ENCODE data around the gene DLEU7.

DNA sequence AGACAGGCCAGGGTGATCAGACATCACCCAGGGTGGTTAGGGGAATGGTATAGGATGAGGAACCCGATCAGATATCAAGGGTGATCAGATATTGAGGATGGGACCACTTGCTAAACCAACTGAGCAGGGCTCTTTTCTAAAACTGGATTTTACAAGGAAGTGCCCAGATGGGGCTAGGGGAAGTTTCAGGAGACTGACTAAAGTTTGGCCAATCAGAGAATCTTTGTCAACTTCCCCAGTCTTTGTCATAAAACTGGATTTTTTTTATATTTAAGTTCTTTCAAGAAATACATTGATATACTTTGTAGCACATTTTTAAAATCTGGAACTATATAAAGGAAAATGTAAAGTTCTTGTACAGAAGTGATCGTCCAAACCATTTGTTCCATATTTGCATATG is 30.5 kb upstream of the DLEU7 start:
- TF ChIP-seq, protein P1, sequence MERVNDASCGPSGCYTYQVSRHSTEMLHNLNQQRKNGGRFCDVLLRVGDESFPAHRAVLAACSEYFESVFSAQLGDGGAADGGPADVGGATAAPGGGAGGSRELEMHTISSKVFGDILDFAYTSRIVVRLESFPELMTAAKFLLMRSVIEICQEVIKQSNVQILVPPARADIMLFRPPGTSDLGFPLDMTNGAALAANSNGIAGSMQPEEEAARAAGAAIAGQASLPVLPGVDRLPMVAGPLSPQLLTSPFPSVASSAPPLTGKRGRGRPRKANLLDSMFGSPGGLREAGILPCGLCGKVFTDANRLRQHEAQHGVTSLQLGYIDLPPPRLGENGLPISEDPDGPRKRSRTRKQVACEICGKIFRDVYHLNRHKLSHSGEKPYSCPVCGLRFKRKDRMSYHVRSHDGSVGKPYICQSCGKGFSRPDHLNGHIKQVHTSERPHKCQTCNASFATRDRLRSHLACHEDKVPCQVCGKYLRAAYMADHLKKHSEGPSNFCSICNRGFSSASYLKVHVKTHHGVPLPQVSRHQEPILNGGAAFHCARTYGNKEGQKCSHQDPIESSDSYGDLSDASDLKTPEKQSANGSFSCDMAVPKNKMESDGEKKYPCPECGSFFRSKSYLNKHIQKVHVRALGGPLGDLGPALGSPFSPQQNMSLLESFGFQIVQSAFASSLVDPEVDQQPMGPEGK (CRISPR knock-in tag; IDR thresholded peaks at IDR 0.05; ENCODE audit: borderline replicate concordance): no peak
- no peak for TF ChIP-seq SNAI2 (CRISPR knock-in tag; IDR thresholded peaks at IDR 0.05)

All from SK-N-SH treated with all-trans-retinoic acid at 6 μM for 48 hours (cell line).